ENCODE results near the gene PMPCA. TPM values are rescaled to one million over a fixed set of nuclear protein-coding genes. Genes with fewer than 3 reads are reported as not detected.

Gene PMPCA
- total RNA-seq, 1 experiment from 2014 or later: 116 TPM

- Histone ChIP-seq H3K9me2 (ENCODE audit: insufficient read depth) (no peaks in the 10 kb centered on the region), H3K9me3 (ENCODE audit: control insufficient read depth in 1 of 2, insufficient read depth in 1 of 2, low read depth in 1 of 2, low read length in 2 of 2) (no peaks in the 10 kb centered on the region), H3K79me2 (ENCODE audit: insufficient read depth, low read length) (no peaks in the 10 kb centered on the region), H2AFZ (ENCODE audit: low read depth, low read length, poor library complexity, severe bottlenecking) (no peak overlapping the region), H3K4me3 (replicated peaks in 1 of 2; ENCODE audit: low read depth in 1 of 2, low read length in 2 of 2) (no peak overlapping the region), H3K27me3 (ENCODE audit: insufficient read depth, low read length) (no peaks in the 10 kb centered on the region), H3K4me1 (ENCODE audit: control insufficient read depth in 1 of 2, insufficient read depth in 2 of 2, low read length in 2 of 2) (no peaks in the 10 kb centered on the region), H3K27ac (ENCODE audit: low read depth, low read length) (no peak overlapping the region), H3K4me2 (ENCODE audit: low read length) (no peak overlapping the region), H3K36me3 (ENCODE audit: control insufficient read depth in 1 of 2, insufficient read depth in 2 of 2, low read length in 2 of 2) (peaks cover 14 to 21% of the 10 kb centered on the region in 2 experiments; a peak in 3 of 4 replicates), H4K20me1 (ENCODE audit: insufficient read depth) (no peaks in the 10 kb centered on the region), H3K9ac (ENCODE audit: low read length) (no peak overlapping the region)
- ChIA-PET CTCF (no interaction called here), RAD21 (ENCODE audit: low non-redundant PET in 1 of 2, low total read pairs in 2 of 2, uncharacterized antibody in 2 of 2, unreplicated experiment in 2 of 2) (no interaction called here), POLR2A (no interaction called here)
- TF ChIP-seq FOSL1 (IDR thresholded peaks at IDR 0.05; ENCODE audit: low read depth) (no peak), ZNF274 (IDR thresholded peaks at IDR 0.05; ENCODE audit: low read depth, low read length) (no peak), JUND (IDR thresholded peaks at IDR 0.05) (no peak), POLR2AphosphoS5 (IDR thresholded peaks at IDR 0.05; ENCODE audit: low read depth, low read length) (no peak), YY1 (IDR thresholded peaks at IDR 0.05; ENCODE audit: extremely low read depth, insufficient replicate concordance, low read depth, low read length) (no peak), CEBPB (IDR thresholded peaks at IDR 0.05; ENCODE audit: low read depth) (no peak), ATF3 (IDR thresholded peaks at IDR 0.05) (no peak), CBX3 (IDR thresholded peaks at IDR 0.05; ENCODE audit: low read depth) (no peak), SP1 (IDR thresholded peaks at IDR 0.05; ENCODE audit: low read depth) (no peak), POLR2A (IDR thresholded peaks at IDR 0.05; ENCODE audit: borderline replicate concordance, extremely low read depth, insufficient read depth, insufficient read length) (no peak), ELF1 (IDR thresholded peaks at IDR 0.05; ENCODE audit: borderline replicate concordance, low read depth) (no peak), MAX (IDR thresholded peaks at IDR 0.05) (no peak), EZH2phosphoT487 (IDR thresholded peaks at IDR 0.05; ENCODE audit: borderline replicate concordance) (no peak), TCF7L2 (IDR thresholded peaks at IDR 0.05; ENCODE audit: borderline replicate concordance, extremely low read depth, insufficient read depth, insufficient read length) (no peak), SIN3A (IDR thresholded peaks at IDR 0.05; ENCODE audit: low read depth) (no peak), CTCF (IDR thresholded peaks at IDR 0.05 in 2 of 3, conservative IDR thresholded peaks at IDR 0.05 in 1 of 3; ENCODE audit: borderline replicate concordance in 1 of 3, insufficient read depth in 1 of 3, low read depth in 2 of 3, low read length in 2 of 3) (no peak), RAD21 (IDR thresholded peaks at IDR 0.05; ENCODE audit: low read depth) (no peak), EGR1 (IDR thresholded peaks at IDR 0.05; ENCODE audit: low read depth) (no peak)
- DNase-seq (ENCODE audit: low read depth, low spot score) (no peak), ATAC-seq (no peak)
- intact Hi-C loops (cut with micrococcal nuclease): no loop called here
- BruUV-seq (replicated peaks): no TSS peak
Observed at GRCh38 chr9:136381966-136382513, 28.4 kb upstream of the PMPCA start.
